NB4 (cell line): ENCODE measurements around the gene TYMP.

Source experiments
- DNase-seq: peaks from one replicate; pipeline ENCODE4 v3.0.0; 2010; ENCODE audit warnings: low read depth
- H3K4me3 ChIP-seq: one replicate; pipeline ENCODE4 v1.5.1; 2011; ENCODE audit warnings: mild to moderate bottlenecking, low read depth, low read length, moderate library complexity
- CTCF ChIP-seq: IDR thresholded peaks from one replicate; pipeline ENCODE4 v1.5.1; 2012; ENCODE audit warnings: low read depth, low read length
- MAX ChIP-seq: IDR thresholded peaks from 2 replicates; pipeline ENCODE4 v1.6.1; 2011; ENCODE audit warnings: low read depth, low read length
- MYC ChIP-seq: IDR thresholded peaks from 2 replicates; pipeline ENCODE4 v1.6.1; 2011; ENCODE audit warnings: low read depth, low read length
- POLR2A ChIP-seq: IDR thresholded peaks from 2 replicates; pipeline ENCODE4 v1.6.1; 2011; ENCODE audit warnings: mild to moderate bottlenecking; ENCODE audit not compliant: insufficient read length; ENCODE audit errors: extremely low read depth

TYMP gene

GRCh38 chr22:50526834-50527801 is 2.7 kb downstream of the TYMP start:
- DNase-seq: peak; percentile 90
- TF ChIP-seq POLR2A (peak; percentile 38), MAX (no peak)
- peak overlapping the region; percentile 74 for H3K4me3 ChIP-seq

- peak overlapping the region; percentile 74 for H3K4me3 ChIP-seq
- TF ChIP-seq POLR2A (no peak), MYC (no peak), CTCF (peak; percentile 19), MAX (peak; percentile 22; the same call in 1 of the 2 replicates)
- peak; percentile 89 for DNase-seq
These were observed 3.5 kb downstream of the TYMP start for GRCh38 chr22:50526108-50526833.

- TF ChIP-seq MAX (no peak), POLR2A (no peak), MYC (no peak), CTCF (no peak)
- no peak for DNase-seq
- peak overlapping the region; percentile 74 for H3K4me3 ChIP-seq
These were observed 4.0 kb downstream of the TYMP start for GRCh38 chr22:50525858-50526107.

- TF ChIP-seq MYC (peak; percentile 58), CTCF (peak; percentile 36), POLR2A (peak; percentile 78), MAX (peak; percentile 98)
- H3K4me3 ChIP-seq: peak within 1 kb of the TSS; percentile 74
- peak; percentile 97 for DNase-seq
These were observed 4.5 kb downstream of the TYMP start, which contains the start of gene SCO2 for GRCh38 chr22:50525104-50525857. SCO2 (minus strand) TSS chr22:50525598; CDS start chr22:50524411, 1,187 bp downstream.

GRCh38 chr22:50524676-50525103 is 5.1 kb downstream of the TYMP start:
- TF ChIP-seq CTCF (no peak), MYC (no peak), MAX (no peak), POLR2A (no peak)
- DNase-seq: peak; percentile 58
- peak overlapping the region; percentile 74 for H3K4me3 ChIP-seq
